ENCODE results near the gene POU6F2.

Gene POU6F2

GRCh38 chr7:39260279-39260844, 282.7 kb downstream of the POU6F2 start:
- DNase-seq = no peak

GRCh38 chr7:39261771-39262170, 284.1 kb downstream of the POU6F2 start:
- no peak for DNase-seq

- no peak for DNase-seq
Measured at GRCh38 chr7:39265641-39266591, 288.2 kb downstream of the POU6F2 start.

- no peak for DNase-seq
Measured at GRCh38 chr7:39269034-39269433, 291.3 kb downstream of the POU6F2 start.

GRCh38 chr7:39270018-39270417, 292.3 kb downstream of the POU6F2 start:
- DNase-seq = no peak

- no peak for DNase-seq
Measured at GRCh38 chr7:39271402-39271801, 293.7 kb downstream of the POU6F2 start.

- no peak for DNase-seq
Measured at GRCh38 chr7:39272111-39272510, 294.4 kb downstream of the POU6F2 start.

GRCh38 chr7:39272691-39273090, 295.0 kb downstream of the POU6F2 start:
- DNase-seq = no peak

GRCh38 chr7:39280337-39280736, 302.6 kb downstream of the POU6F2 start:
- no peak for DNase-seq

GRCh38 chr7:39285256-39285655, 307.5 kb downstream of the POU6F2 start:
- no peak for DNase-seq

GRCh38 chr7:39288303-39288702, 310.6 kb downstream of the POU6F2 start:
- DNase-seq = no peak

- no peak for DNase-seq
Measured at GRCh38 chr7:39291628-39292410, 314.1 kb downstream of the POU6F2 start.

GRCh38 chr7:39293056-39293823, 315.5 kb downstream of the POU6F2 start:
- DNase-seq = no peak

GRCh38 chr7:39294022-39294421, 316.3 kb downstream of the POU6F2 start:
- DNase-seq = no peak

- DNase-seq = no peak
Measured at GRCh38 chr7:39295796-39296195, 318.1 kb downstream of the POU6F2 start.

GRCh38 chr7:39299695-39300094, 322.0 kb downstream of the POU6F2 start:
- DNase-seq = no peak

- no peak for DNase-seq
Measured at GRCh38 chr7:39300276-39300675, 322.6 kb downstream of the POU6F2 start.

GRCh38 chr7:39301543-39301942, 323.8 kb downstream of the POU6F2 start:
- no peak for DNase-seq

- DNase-seq = no peak
Measured at GRCh38 chr7:39304178-39304577, 326.5 kb downstream of the POU6F2 start.

GRCh38 chr7:39304668-39305405, 327.1 kb downstream of the POU6F2 start:
- no peak for DNase-seq

GRCh38 chr7:39306016-39306570, 328.4 kb downstream of the POU6F2 start:
- no peak for DNase-seq

- DNase-seq = no peak
Measured at GRCh38 chr7:39310699-39311098, 333.0 kb downstream of the POU6F2 start.
